ENCODE measurements around the gene MAEA. TPM values are rescaled to one million over a fixed set of nuclear protein-coding genes. Genes with fewer than 3 reads are reported as not detected.

Gene MAEA
- total and polyA plus RNA-seq, 10 of the 15 experiments (the other 5 are each of a cell fraction or from before 2014, with no cell fraction given), result 3.6 to 67.1 (median 54.6) TPM

GRCh38 chr4:1370321-1371124 lies 80.8 kb downstream of the MAEA start:
- ChIA-PET POLR2A (no interaction called here), SMC1A (ENCODE audit: uncharacterized antibody, unreplicated experiment) (no interaction called here), RAD21 (ENCODE audit: unreplicated experiment) (no interaction called here), CTCF (no interaction called here)
- H3K9me3 ChIP-seq (replicated peaks; ENCODE audit: control insufficient read depth, insufficient read depth, low read length), result no peaks in the 10 kb centered on the region
- BruUV-seq (replicated peaks), result no TSS peak
- no peaks in the 10 kb centered on the region; a peak in 2 of 4 replicates for H3K36me3 ChIP-seq (ENCODE audit: control insufficient read depth in 2 of 2, insufficient read depth in 2 of 2, low read length in 1 of 2)
- intact Hi-C loops (cut with micrococcal nuclease; ENCODE audit: unreplicated experiment), result no loop called here
- H3K79me2 ChIP-seq (ENCODE audit: control insufficient read depth, insufficient read depth, low read length), result no peaks in the 10 kb centered on the region
- WGBS (ENCODE audit: insufficient coverage, insufficient replicate concordance, low lambda C conversion rate, missing lambda C conversion rate), result 94% methylated on average over 23 of the region's 29 CpGs
- no peak for TF ChIP-seq NRF1 (conservative IDR thresholded peaks at IDR 0.05; ENCODE audit: low read depth, low read length)
- TF ChIP-seq, protein P1, sequence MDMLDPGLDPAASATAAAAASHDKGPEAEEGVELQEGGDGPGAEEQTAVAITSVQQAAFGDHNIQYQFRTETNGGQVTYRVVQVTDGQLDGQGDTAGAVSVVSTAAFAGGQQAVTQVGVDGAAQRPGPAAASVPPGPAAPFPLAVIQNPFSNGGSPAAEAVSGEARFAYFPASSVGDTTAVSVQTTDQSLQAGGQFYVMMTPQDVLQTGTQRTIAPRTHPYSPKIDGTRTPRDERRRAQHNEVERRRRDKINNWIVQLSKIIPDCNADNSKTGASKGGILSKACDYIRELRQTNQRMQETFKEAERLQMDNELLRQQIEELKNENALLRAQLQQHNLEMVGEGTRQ (IDR thresholded peaks at IDR 0.05; ENCODE audit: borderline replicate concordance, low read depth, low read length), result no peak
- TF ChIP-seq ZSCAN29 (IDR thresholded peaks at IDR 0.05), result no peak
- TF ChIP-seq RFX5 (IDR thresholded peaks at IDR 0.05; ENCODE audit: low read depth, low read length), result no peak
- no peak for TF ChIP-seq STAT1 (conservative IDR thresholded peaks at IDR 0.05)
- TF ChIP-seq SMARCA5 (IDR thresholded peaks at IDR 0.05), result no peak
- TF ChIP-seq EED (IDR thresholded peaks at IDR 0.05; ENCODE audit: low read depth), result no peak
- TF ChIP-seq, protein P2, sequence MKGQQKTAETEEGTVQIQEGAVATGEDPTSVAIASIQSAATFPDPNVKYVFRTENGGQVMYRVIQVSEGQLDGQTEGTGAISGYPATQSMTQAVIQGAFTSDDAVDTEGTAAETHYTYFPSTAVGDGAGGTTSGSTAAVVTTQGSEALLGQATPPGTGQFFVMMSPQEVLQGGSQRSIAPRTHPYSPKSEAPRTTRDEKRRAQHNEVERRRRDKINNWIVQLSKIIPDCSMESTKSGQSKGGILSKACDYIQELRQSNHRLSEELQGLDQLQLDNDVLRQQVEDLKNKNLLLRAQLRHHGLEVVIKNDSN (IDR thresholded peaks at IDR 0.05; ENCODE audit: borderline replicate concordance, extremely low read length, insufficient read depth, low read depth, low read length), result no peak
- no peak for TF ChIP-seq NBN (IDR thresholded peaks at IDR 0.05)
- TF ChIP-seq, protein P3, sequence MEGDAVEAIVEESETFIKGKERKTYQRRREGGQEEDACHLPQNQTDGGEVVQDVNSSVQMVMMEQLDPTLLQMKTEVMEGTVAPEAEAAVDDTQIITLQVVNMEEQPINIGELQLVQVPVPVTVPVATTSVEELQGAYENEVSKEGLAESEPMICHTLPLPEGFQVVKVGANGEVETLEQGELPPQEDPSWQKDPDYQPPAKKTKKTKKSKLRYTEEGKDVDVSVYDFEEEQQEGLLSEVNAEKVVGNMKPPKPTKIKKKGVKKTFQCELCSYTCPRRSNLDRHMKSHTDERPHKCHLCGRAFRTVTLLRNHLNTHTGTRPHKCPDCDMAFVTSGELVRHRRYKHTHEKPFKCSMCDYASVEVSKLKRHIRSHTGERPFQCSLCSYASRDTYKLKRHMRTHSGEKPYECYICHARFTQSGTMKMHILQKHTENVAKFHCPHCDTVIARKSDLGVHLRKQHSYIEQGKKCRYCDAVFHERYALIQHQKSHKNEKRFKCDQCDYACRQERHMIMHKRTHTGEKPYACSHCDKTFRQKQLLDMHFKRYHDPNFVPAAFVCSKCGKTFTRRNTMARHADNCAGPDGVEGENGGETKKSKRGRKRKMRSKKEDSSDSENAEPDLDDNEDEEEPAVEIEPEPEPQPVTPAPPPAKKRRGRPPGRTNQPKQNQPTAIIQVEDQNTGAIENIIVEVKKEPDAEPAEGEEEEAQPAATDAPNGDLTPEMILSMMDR (IDR thresholded peaks at IDR 0.05 in 2 of 3, conservative IDR thresholded peaks at IDR 0.05 in 1 of 3; ENCODE audit: control insufficient read depth in 2 of 3, extremely low read depth in 1 of 3, insufficient read depth in 1 of 3, low read depth in 3 of 3, low read length in 3 of 3), result no peak
- TF ChIP-seq SUZ12 (IDR thresholded peaks at IDR 0.05; ENCODE audit: unreplicated experiment), result no peak
- no peak for TF ChIP-seq TCF3 (IDR thresholded peaks at IDR 0.05; ENCODE audit: borderline replicate concordance, insufficient read depth, low read depth, low read length)
- no peak for TF ChIP-seq KLF5 (IDR thresholded peaks at IDR 0.05; ENCODE audit: partially characterized antibody)
- FAIRE-seq (no peak), ATAC-seq (no peak), DNase-seq (ENCODE audit: low read depth, low spot score) (no peak)
- no peak overlapping the region for H2AFZ ChIP-seq (ENCODE audit: control insufficient read depth, low read depth, low read length)
- no peaks in the 10 kb centered on the region for H3K4me1 ChIP-seq (ENCODE audit: control insufficient read depth, insufficient read depth, low read length)
- H4K20me1 ChIP-seq (ENCODE audit: control insufficient read depth, insufficient read depth), result no peaks in the 10 kb centered on the region
- H3K4me2 ChIP-seq (ENCODE audit: control insufficient read depth, insufficient read depth), result no peak overlapping the region
- H3K4me3 ChIP-seq, result no peak overlapping the region
- no peak overlapping the region for H3K9ac ChIP-seq (ENCODE audit: control insufficient read depth, insufficient read depth, low read length)
- no peaks in the 10 kb centered on the region for H3K27me3 ChIP-seq (replicated peaks in 1 of 2; ENCODE audit: control insufficient read depth in 2 of 2, insufficient read depth in 2 of 2, low read length in 1 of 2)
- H3K27ac ChIP-seq (ENCODE audit: control insufficient read depth, insufficient read depth), result no peak overlapping the region
- in situ Hi-C loops (cut with MboI), result no loop called here

All from GM12878 (cell line).